GM19351 (cell line): ENCODE data around the gene MTCH1.

Experiments used
- ATAC-seq: cut with Tn5 transposase; IDR thresholded peaks from one replicate; pipeline ENCODE4 v1.9.1; 2021; ENCODE audit warnings: mild to moderate bottlenecking, moderate library complexity; ENCODE audit not compliant: unreplicated experiment

The MTCH1 gene

GRCh38 chr6:36929152-36929551 is 56.8 kb downstream of the MTCH1 start:
- ATAC-seq: no peak

- ATAC-seq: no peak
Observed at GRCh38 chr6:36928547-36928918, 57.5 kb downstream of the MTCH1 start.

- no peak for ATAC-seq
Observed at GRCh38 chr6:36927691-36928546, 58.1 kb downstream of the MTCH1 start.

- no peak for ATAC-seq
Observed at GRCh38 chr6:36926708-36927513, 59.1 kb downstream of the MTCH1 start.

- ATAC-seq: no peak
Observed at GRCh38 chr6:36925809-36926208, 60.2 kb downstream of the MTCH1 start.

GRCh38 chr6:36924778-36925374 is 61.1 kb downstream of the MTCH1 start:
- ATAC-seq: no peak

GRCh38 chr6:36924131-36924530 is 61.9 kb downstream of the MTCH1 start:
- no peak for ATAC-seq

GRCh38 chr6:36920546-36920945 is 65.5 kb downstream of the MTCH1 start:
- ATAC-seq: no peak

- no peak for ATAC-seq
Observed at GRCh38 chr6:36920049-36920448, 65.9 kb downstream of the MTCH1 start.
